ENCODE results near the gene CYTL1.

DNA sequence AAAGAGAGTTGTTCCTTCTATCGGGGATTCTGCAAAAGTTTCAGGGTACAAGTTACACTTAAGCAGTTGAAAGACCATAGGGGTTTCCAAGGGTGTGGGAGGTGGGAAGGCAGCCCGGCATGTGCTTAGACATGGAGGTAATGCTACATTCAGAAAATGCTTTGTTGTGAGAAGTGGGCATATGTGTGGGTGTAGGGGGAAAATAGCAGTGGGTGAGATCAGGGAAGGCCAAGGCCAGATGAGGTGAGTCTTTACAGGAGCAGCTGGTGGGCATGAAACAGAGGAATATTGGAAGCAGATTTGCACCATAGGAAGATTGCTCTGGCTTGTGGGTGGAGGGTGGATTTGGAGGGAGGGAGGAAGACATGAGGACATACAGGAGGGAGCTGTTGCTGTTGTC is 8.3 kb downstream of the CYTL1 start:
- TF ChIP-seq, protein P1, sequence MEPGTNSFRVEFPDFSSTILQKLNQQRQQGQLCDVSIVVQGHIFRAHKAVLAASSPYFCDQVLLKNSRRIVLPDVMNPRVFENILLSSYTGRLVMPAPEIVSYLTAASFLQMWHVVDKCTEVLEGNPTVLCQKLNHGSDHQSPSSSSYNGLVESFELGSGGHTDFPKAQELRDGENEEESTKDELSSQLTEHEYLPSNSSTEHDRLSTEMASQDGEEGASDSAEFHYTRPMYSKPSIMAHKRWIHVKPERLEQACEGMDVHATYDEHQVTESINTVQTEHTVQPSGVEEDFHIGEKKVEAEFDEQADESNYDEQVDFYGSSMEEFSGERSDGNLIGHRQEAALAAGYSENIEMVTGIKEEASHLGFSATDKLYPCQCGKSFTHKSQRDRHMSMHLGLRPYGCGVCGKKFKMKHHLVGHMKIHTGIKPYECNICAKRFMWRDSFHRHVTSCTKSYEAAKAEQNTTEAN (CRISPR knock-in tag; IDR thresholded peaks at IDR 0.05) = no peak
- TF ChIP-seq, protein P2, sequence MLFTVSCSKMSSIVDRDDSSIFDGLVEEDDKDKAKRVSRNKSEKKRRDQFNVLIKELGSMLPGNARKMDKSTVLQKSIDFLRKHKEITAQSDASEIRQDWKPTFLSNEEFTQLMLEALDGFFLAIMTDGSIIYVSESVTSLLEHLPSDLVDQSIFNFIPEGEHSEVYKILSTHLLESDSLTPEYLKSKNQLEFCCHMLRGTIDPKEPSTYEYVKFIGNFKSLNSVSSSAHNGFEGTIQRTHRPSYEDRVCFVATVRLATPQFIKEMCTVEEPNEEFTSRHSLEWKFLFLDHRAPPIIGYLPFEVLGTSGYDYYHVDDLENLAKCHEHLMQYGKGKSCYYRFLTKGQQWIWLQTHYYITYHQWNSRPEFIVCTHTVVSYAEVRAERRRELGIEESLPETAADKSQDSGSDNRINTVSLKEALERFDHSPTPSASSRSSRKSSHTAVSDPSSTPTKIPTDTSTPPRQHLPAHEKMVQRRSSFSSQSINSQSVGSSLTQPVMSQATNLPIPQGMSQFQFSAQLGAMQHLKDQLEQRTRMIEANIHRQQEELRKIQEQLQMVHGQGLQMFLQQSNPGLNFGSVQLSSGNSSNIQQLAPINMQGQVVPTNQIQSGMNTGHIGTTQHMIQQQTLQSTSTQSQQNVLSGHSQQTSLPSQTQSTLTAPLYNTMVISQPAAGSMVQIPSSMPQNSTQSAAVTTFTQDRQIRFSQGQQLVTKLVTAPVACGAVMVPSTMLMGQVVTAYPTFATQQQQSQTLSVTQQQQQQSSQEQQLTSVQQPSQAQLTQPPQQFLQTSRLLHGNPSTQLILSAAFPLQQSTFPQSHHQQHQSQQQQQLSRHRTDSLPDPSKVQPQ (CRISPR knock-in tag; IDR thresholded peaks at IDR 0.05; ENCODE audit: borderline replicate concordance) = no peak
- TF ChIP-seq YY1 (IDR thresholded peaks at IDR 0.05; ENCODE audit: borderline replicate concordance in 1 of 3, control insufficient read depth in 1 of 3, extremely low read depth in 1 of 3, insufficient read depth in 3 of 3, insufficient read length in 1 of 3, insufficient replicate concordance in 2 of 3, low read depth in 1 of 3, low read length in 2 of 3) (no peak), POLR2A (conservative IDR thresholded peaks at IDR 0.05) (no peak), TAF15 (IDR thresholded peaks at IDR 0.05; ENCODE audit: low read depth, low read length) (no peak)
